Stimulated activated naive B cell treated with anti-CD40 and anti-IgM and Interleukin-4, amounts not matched to agents 10 μg/mL and 1 μg/mL and 100 μg/mL, for 72 hours (primary cell): Measurements from ENCODE around the gene DCUN1D4.

Source experiments
- ATAC-seq, 2 donors: fragments of 150-1000 bp; cut with Tn5 transposase; replicated peaks; 2 replicates each; pipeline ENCODE4 v1.10.0; 2021; ENCODE audit warnings: moderate library complexity in 1 of 2
- DNase-seq: peaks from one replicate; pipeline ENCODE4 v3.0.0; 2021
- H3K27ac Mint-ChIP-seq: one replicate; pipeline ENCODE4 v1.8.0; 2022; ENCODE audit warnings: mild to moderate bottlenecking, mixed read lengths
- H3K27me3 Mint-ChIP-seq, 2 donors: one replicate each; pipeline ENCODE4 v1.8.0; 2022; ENCODE audit warnings: mixed read lengths in 2 of 2
- H3K36me3 Mint-ChIP-seq, 2 donors: one replicate each; pipeline ENCODE4 v1.8.0; 2022; ENCODE audit warnings: mixed read lengths in 2 of 2, mild to moderate bottlenecking in 1 of 2
- H3K4me1 Mint-ChIP-seq, 2 donors: one replicate each; pipeline ENCODE4 v1.8.0; 2022; ENCODE audit warnings: mixed read lengths in 2 of 2, mild to moderate bottlenecking in 1 of 2
- H3K4me3 Mint-ChIP-seq, 2 donors: one replicate each; pipeline ENCODE4 v1.8.0; 2022; ENCODE audit warnings: mild to moderate bottlenecking in 2 of 2, mixed read lengths in 2 of 2, moderate library complexity in 1 of 2
- H3K9me3 Mint-ChIP-seq, 2 donors: one replicate each; pipeline ENCODE4 v1.8.0; 2022; ENCODE audit warnings: mixed read lengths in 2 of 2, mild to moderate bottlenecking in 1 of 2

DCUN1D4 gene

DNA sequence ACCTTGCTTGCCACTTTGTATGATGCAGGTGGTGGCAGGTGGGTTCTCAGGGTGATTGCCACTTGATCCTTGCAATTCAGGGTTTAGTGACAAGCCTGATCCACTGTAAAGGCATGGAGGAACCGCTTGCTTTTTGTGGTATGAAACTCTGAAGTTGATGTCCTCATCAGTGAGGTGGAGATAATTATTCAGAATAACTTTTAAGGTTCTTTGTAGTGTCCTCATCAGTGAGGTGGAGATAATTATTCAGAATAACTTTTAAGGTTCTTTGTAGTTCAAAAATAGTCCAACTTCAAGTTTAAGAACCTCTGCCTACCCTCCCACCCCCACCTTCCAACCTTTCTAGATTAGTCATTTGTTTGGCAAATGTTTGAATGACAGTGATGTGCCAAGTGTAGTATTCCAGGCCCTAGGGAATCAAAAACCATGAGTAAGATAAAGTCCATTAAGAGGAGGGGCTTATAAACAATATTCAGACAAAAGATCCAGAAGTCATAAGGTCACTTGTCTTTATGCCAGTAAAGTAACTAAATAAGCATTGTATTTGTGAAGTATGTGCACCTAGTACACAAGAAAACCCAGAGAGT lies 51.2 kb downstream of the DCUN1D4 start:
- no peak overlapping the region for H3K4me3 Mint-ChIP-seq
- ATAC-seq (no peak), DNase-seq (no peak)

DNA sequence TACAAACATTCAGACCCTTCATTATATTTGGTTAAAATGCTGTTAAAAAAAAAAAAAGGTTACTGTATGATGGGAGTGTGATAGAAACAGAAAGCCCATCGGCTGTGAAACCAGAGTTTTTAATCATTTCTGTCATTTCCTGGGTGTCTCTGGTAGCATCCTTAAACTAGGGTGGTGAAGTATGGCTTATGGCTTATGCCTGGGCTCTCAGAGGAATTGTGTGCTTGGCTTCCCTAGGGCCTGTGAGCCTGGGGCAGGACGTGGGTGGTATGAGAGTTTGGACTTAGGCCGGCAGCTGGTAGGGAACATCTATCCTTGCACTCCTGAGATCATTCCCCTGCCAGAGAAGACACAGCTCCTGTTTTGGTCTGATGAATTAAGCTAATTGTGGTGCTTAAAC lies 52.2 kb downstream of the DCUN1D4 start:
- Mint-ChIP-seq H3K4me3 (no peak overlapping the region), H3K4me1 (peaks cover 7 to 17% of the 10 kb centered on the region in 2 donors)
- ATAC-seq, result no peak

More for the DNA sequence above, 51.2 kb downstream of the DCUN1D4 start:
- no peak overlapping the region for H3K27ac Mint-ChIP-seq
- H3K4me1 Mint-ChIP-seq, result peaks cover 7 to 17% of the 10 kb centered on the region in 2 donors
- no peaks in the 10 kb centered on the region for H3K27me3 Mint-ChIP-seq
- peaks cover 12 to 25% of the 10 kb centered on the region in 2 donors for H3K36me3 Mint-ChIP-seq
- H3K9me3 Mint-ChIP-seq, result no peaks in the 10 kb centered on the region

DNA sequence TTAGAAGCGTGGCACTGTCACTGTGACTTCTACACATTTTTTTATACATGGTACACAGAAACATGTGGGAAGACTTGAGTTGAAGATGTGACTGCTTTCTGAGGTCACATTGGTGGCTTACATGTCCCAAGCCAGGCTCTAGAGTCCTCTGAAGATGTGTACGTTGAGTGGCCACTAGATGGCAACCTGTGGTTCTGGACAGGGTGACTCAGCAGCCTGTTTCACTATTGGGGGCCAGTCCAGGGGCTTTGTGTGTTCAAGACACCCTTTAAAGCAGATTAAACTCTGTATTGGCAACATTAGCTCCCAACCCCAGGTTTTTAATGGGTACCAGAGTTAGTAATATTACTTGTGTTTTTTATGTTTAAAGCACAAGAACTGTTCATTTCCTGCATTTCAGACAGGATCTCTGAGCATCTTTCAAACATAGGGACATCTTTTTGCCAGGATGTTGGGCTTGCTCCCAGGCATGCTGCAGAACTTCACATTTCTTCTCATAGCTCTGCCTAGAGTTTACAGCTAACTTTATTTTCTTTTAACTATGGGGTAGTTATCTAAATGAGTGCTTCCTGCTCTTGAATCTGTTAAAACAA lies 53.0 kb downstream of the DCUN1D4 start:
- DNase-seq (peak; percentile 40), ATAC-seq (peak; percentile 98 to 99)
- Mint-ChIP-seq H3K27me3 (no peaks in the 10 kb centered on the region), H3K36me3 (peaks cover 16 to 26% of the 10 kb centered on the region in 2 donors), H3K9me3 (no peaks in the 10 kb centered on the region), H3K4me1 (peaks cover 9 to 17% of the 10 kb centered on the region in 2 donors), H3K4me3 (no peak overlapping the region), H3K27ac (peak overlapping the region; percentile 21)

More for the DNA sequence above, 52.2 kb downstream of the DCUN1D4 start:
- Mint-ChIP-seq H3K27ac (no peak overlapping the region), H3K36me3 (peaks cover 14 to 28% of the 10 kb centered on the region in 2 donors), H3K9me3 (no peaks in the 10 kb centered on the region), H3K27me3 (no peaks in the 10 kb centered on the region)
- no peak for DNase-seq

DNA sequence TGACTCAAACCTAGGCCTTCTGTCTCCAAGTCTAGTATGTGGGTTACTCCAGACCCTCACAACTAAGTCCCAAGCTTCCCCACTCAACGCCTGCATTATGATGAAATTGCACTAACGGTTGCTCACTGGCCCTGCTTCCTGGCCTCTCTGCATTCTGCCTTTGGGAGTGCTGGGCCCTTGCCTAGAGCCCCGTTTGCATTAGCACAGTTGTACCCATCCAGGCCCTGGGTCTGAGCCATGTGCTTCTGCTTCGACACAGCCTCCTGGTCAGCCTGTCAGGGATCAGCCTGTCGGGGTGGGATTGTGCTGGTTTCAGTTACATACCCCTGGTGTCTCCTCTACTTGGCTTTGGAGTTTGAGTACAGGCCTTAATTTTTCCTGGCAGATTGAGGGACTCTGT lies 58.4 kb downstream of the DCUN1D4 start:
- no peak for DNase-seq
- Mint-ChIP-seq H3K4me3 (no peak overlapping the region), H3K27me3 (no peaks in the 10 kb centered on the region), H3K4me1 (peaks cover 18 to 23% of the 10 kb centered on the region in 2 donors), H3K27ac (no peak overlapping the region), H3K9me3 (no peaks in the 10 kb centered on the region), H3K36me3 (peaks cover 23 to 51% of the 10 kb centered on the region in 2 donors)
- no peak for ATAC-seq

DNA sequence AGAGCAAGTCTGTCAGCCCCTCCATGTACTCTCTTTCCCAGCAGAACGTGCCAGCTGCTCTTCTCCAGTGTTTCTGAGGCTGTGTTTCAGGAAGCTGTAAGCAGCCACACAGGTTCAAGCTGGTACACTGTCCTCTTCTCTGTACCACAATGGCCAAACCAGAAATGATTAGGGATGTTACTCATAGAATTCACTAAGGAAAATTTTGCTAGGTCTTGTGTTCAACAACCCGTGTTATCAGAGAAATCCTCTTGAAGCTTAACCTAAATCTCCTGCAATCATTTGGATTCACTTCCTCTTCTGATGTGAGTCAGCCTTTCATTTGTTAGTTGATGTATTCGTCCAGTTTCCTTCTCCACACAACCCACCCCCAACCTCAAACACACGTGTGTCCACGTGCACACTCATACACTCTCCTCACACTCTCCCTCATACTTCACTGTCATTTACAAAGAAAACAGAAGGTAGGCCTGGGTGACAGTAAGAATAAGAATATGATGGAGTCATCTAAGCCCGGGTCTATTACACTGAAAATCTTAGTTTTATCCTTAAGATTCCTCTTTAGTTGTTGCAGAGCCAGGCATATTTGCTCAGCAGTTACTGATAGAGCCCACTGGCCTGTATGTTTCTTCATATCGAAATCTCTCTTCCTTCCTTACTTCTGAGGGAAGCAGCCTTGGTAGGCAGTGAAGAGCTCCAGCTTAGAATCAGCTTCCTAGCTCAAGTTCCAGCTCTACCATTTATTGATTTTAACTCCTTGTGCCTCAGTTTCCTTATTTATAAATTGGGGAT lies 63.4 kb downstream of the DCUN1D4 start:
- ATAC-seq, result peak; percentile 99
- peak overlapping the region; percentile 27 for H3K27ac Mint-ChIP-seq
- no peaks in the 10 kb centered on the region for H3K27me3 Mint-ChIP-seq
- peaks cover 29 to 56% of the 10 kb centered on the region in 2 donors for H3K36me3 Mint-ChIP-seq
- H3K4me1 Mint-ChIP-seq, result peaks cover 11 to 20% of the 10 kb centered on the region in 2 donors
- no peaks in the 10 kb centered on the region for H3K9me3 Mint-ChIP-seq
- peak; percentile 33 for DNase-seq
- H3K4me3 Mint-ChIP-seq, result peak overlapping the region in 1 of 2 donors; percentile 8

DNA sequence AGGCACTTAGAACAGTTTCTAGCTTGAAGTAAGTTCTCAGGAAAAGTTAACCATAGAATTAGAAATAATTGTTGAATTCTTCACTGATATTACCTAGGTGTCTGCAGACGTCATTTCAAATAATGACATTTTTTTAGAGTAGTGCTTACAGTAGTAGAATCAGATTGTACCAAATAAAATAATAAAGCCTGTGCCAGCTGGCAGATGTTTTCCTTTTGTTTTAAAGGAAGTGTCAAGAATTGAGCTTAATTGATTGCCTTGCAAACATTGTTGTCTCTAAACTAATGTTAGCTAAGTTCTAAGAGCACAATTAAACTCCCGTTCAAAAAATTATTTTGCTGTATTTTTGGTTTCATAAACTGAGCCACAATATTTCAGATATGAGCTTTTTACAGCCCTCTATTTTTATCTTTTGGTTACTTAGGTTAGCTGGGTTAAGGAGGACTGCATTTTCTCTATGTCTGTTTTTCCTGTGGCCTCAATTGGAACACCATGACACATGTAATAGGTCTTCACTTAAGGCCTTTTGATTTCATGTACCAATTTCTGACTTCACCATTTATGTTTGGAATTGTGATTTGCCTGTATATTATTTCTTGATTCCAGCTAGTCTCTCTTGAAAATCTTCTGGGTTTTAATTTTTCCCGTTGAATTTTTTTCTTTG lies 64.2 kb downstream of the DCUN1D4 start:
- no peak overlapping the region for H3K27ac Mint-ChIP-seq
- ATAC-seq (no peak), DNase-seq (no peak)
- H3K4me3 Mint-ChIP-seq, result no peak overlapping the region
- H3K9me3 Mint-ChIP-seq, result no peaks in the 10 kb centered on the region
- peaks cover 31 to 60% of the 10 kb centered on the region in 2 donors for H3K36me3 Mint-ChIP-seq
- H3K4me1 Mint-ChIP-seq, result peaks cover 11 to 20% of the 10 kb centered on the region in 2 donors
- no peaks in the 10 kb centered on the region for H3K27me3 Mint-ChIP-seq

DNA sequence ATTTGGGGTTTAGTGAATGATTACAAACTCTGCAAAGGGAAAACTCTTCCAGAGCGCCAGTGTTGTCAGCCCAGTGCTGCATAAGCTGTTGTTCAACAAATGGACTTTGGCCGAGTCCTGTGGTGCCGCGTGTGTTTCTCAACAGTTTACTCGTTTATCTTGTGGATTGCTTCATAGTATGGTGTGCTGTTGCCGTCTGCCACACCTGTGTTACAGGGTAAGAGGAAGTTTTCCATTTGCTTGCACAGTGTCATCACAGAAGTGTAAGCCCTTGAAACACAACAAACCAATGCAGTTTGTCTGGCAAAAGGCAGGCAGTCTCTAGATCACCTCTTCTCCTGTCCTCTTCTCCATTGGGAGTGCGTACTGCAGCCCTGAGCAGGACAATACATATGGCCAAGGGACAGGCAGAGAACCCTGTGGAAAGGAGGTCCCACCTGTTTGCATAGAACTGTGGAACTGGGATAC lies 66.3 kb downstream of the DCUN1D4 start:
- H3K4me1 Mint-ChIP-seq, result peaks cover 11 to 13% of the 10 kb centered on the region in 2 donors
- H3K27me3 Mint-ChIP-seq, result no peaks in the 10 kb centered on the region
- peaks cover 31 to 60% of the 10 kb centered on the region in 2 donors for H3K36me3 Mint-ChIP-seq
- no peak for DNase-seq
- no peaks in the 10 kb centered on the region for H3K9me3 Mint-ChIP-seq
- no peak overlapping the region for H3K4me3 Mint-ChIP-seq
- ATAC-seq, result no peak
- no peak overlapping the region for H3K27ac Mint-ChIP-seq

DNA sequence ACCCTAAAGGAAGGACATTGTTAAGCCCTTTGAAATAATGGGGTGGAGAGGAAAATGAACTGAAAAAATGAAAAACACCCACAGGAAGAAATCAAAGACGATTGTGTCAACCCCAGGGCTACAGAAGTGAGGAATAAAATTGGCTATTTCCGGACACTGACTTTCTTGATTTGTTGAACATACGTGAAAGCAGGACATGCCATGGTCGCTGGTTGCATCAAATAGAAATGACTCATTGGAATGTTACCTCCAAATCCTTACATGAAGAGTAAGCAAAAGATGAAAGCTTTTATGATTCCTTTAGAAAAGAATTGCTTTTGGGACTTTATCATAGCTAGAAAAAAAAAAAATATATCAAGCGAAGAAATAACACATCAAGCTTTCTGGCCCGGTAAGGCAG lies 75.3 kb downstream of the DCUN1D4 start:
- no peak for ATAC-seq
- Mint-ChIP-seq H3K9me3 (peaks cover 0 to 9% of the 10 kb centered on the region in 2 donors), H3K27me3 (no peaks in the 10 kb centered on the region), H3K27ac (no peak overlapping the region), H3K4me1 (no peaks in the 10 kb centered on the region), H3K36me3 (peaks cover 10 to 28% of the 10 kb centered on the region in 2 donors), H3K4me3 (no peak overlapping the region)
- no peak for DNase-seq

DNA sequence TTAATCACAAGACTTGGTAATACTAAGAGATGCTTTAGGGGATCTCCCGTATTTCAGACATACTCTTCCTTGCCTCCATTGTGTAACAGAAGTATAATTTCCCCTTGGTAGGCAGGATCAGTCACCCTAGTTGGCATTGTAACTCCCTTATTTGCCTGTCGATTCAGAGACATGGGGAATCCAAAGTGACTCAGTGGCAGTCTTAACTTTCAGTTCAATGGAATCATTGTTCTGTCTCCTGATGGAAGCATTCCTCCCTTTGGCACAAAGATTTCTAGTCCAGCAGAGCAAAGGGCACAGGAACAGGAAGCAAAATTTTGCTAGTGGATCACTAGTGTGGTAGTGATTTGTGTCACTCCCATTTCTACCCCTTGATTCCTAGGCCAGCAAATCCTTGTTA lies 80.4 kb downstream of the DCUN1D4 start:
- DNase-seq, result no peak
- no peak for ATAC-seq
- Mint-ChIP-seq H3K4me1 (no peaks in the 10 kb centered on the region), H3K36me3 (no peaks in the 10 kb centered on the region), H3K27ac (no peak overlapping the region), H3K27me3 (no peaks in the 10 kb centered on the region), H3K4me3 (no peak overlapping the region), H3K9me3 (peaks cover 3 to 6% of the 10 kb centered on the region in 2 donors)

DNA sequence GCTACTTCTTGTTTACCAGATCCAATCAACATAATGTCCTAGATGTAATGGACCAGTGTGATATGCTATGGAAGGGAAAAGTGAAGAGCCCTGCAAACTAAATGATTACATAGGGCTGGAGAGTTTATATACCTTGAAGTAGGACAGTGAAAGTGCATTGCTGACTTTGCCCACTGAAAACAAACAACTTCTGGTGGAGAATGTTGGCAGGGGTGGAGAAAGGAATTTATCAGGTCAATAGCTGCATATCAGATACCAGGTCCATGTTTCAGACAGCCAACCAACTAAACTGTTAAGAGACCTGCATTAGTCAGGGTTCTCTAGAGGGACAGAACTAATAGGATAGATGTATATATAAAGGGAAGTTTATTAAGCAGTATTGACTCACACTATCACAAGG lies 82.4 kb downstream of the DCUN1D4 start:
- Mint-ChIP-seq H3K4me3 (no peak overlapping the region), H3K27ac (no peak overlapping the region), H3K9me3 (peaks cover 3% of the 10 kb centered on the region in 2 donors), H3K4me1 (no peaks in the 10 kb centered on the region), H3K36me3 (no peaks in the 10 kb centered on the region), H3K27me3 (no peaks in the 10 kb centered on the region)
- no peak for ATAC-seq
- DNase-seq, result no peak

DNA sequence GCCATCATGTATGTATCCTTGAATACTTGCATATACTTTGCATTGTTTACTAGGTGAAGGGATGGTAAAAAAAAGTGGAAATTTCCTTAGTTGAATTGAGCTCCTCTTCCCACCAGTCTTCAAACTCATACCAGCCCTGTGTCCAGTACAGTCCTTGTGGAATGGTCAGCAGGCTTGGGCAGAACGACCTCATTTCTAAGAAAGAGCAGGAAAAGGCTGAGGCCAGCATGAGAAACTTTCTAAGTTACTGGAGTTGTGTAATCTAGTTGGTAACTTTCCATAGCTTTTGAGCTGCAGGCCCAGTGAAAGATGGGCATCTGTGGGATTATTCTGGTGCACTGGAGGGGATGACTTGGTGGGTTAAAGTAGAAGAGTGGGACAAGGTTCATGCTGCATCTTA lies 87.6 kb downstream of the DCUN1D4 start:
- Mint-ChIP-seq H3K27ac (no peak overlapping the region), H3K9me3 (no peaks in the 10 kb centered on the region), H3K4me3 (no peak overlapping the region), H3K4me1 (no peaks in the 10 kb centered on the region), H3K27me3 (peaks cover 0 to 10% of the 10 kb centered on the region in 2 donors), H3K36me3 (no peaks in the 10 kb centered on the region)
- no peak for DNase-seq
- ATAC-seq, result no peak

DNA sequence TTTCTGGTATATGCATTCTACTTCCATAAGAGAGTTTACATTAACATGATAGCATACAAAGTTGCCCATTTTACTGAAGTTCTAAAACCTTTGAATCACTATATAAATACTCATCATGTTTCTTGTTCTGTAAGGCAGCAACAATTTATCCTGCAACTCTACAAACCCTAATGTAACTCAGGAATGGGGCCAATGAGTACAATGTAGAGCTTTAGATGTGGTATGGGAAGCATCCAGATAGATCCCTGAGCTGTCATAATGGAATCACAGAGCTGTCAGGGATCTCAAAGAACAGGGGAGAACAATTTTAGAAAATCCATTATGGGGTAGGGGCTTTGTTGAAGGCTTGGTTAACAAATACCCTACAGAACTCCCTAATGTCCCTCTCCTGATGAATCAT lies 88.5 kb downstream of the DCUN1D4 start:
- H3K4me3 Mint-ChIP-seq, result no peak overlapping the region
- H3K27ac Mint-ChIP-seq, result no peak overlapping the region
- H3K9me3 Mint-ChIP-seq, result no peaks in the 10 kb centered on the region
- H3K27me3 Mint-ChIP-seq, result peaks cover 0 to 10% of the 10 kb centered on the region in 2 donors
- H3K4me1 Mint-ChIP-seq, result no peaks in the 10 kb centered on the region
- DNase-seq, result no peak
- H3K36me3 Mint-ChIP-seq, result no peaks in the 10 kb centered on the region
- ATAC-seq, result no peak

DNA sequence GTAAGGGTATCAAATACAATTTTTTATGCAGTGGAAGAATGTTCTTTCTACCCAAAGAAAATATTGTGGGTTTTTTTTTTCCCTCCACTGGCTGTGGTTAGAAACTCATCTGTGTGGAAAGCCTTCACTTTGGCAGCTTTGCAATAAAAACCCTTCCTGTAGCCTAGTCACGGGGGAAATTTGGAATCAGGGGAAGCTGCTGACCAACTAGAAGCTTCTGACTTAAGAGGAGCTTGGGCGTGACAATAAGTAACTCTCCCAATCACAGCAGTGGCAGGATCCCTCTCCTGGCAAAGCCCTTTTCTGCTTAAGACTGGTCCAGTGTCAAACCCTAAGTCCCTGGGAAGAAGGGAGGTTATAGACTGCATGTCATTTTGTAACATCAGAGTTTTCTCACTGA lies 89.3 kb downstream of the DCUN1D4 start:
- H3K9me3 Mint-ChIP-seq, result no peaks in the 10 kb centered on the region
- no peaks in the 10 kb centered on the region for H3K36me3 Mint-ChIP-seq
- no peaks in the 10 kb centered on the region for H3K4me1 Mint-ChIP-seq
- ATAC-seq, result no peak
- H3K4me3 Mint-ChIP-seq, result no peak overlapping the region
- peaks cover 0 to 10% of the 10 kb centered on the region in 2 donors for H3K27me3 Mint-ChIP-seq
- no peak overlapping the region for H3K27ac Mint-ChIP-seq
- no peak for DNase-seq

DNA sequence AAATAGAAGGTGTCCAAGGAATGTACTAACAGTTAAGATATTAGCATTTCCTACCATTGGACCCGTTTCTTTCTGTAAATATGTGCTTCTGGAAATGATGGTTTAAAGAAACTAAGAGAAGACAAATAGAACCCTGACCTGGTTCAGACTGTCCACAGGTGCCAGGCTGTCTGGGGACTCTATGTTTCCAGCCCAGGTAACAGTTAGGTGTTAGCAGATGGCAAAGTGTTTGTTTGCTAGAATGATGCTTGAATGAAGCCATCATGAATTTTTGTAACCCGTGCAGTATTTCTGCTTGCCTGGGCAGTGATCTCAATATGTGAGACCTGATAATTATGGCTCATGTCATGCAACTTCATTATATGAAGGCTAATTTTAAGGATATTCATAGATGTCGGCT lies 89.7 kb downstream of the DCUN1D4 start:
- Mint-ChIP-seq H3K9me3 (no peaks in the 10 kb centered on the region), H3K36me3 (no peaks in the 10 kb centered on the region), H3K27ac (no peak overlapping the region), H3K27me3 (peaks cover 0 to 10% of the 10 kb centered on the region in 2 donors), H3K4me1 (no peaks in the 10 kb centered on the region), H3K4me3 (no peak overlapping the region)
- ATAC-seq (no peak), DNase-seq (no peak)
